Activated naive CD4-positive, alpha-beta T cell treated with anti-CD3 and anti-CD28 coated beads, Interleukin-2, amount 10 ng/mL, durations not matched to agents 5 hours and 36 hours (primary cell): ENCODE measurements around the gene HDAC8. TPM values are rescaled to one million over a fixed set of nuclear protein-coding genes. Genes with fewer than 3 reads are reported as not detected.

Source experiments
- total RNA-seq, 2 experiments: library from RNA; stranded (reverse); gene quantifications; one replicate each; pipeline ENCODE4 v1.2.3, GENCODE V29; 2021

HDAC8 gene
- total RNA-seq = 10 to 100 TPM; 23.4 to 23.7 TPM

GRCh38 chrX:72572248-72573157 lies at the start of gene HDAC8:
Gene HDAC8, minus strand, starts transcription at chrX:72572843. Its CDS starts 82 bp downstream, at chrX:72572761.

GRCh38 chrX:72305286-72306084 lies 267.2 kb downstream of the HDAC8 start, which contains the start of gene CITED1:
Gene CITED1, minus strand, starts transcription at chrX:72305914. Its CDS starts 3,045 bp downstream, at chrX:72302869.

Other genes starting within 250 kb of the HDAC8 start
- under 1 TPM; 0.31 to 0.48 TPM for gene PHKA1, start 141.5 kb upstream of the HDAC8 start, total RNA-seq
- gene DMRTC1B, start 204.0 kb upstream of the HDAC8 start, total RNA-seq = under 1 TPM in 1 of 2 experiments, not detected in 1; 0.13 TPM
- not detected for gene FAM236B, start 209.8 kb upstream of the HDAC8 start, total RNA-seq
- gene FAM236D, start 235.4 kb upstream of the HDAC8 start, total RNA-seq = not detected